HG02973 (cell line): Measurements from ENCODE around the gene ABHD18.
"Not testable (repeated sequence)": the region's sequence is repeated elsewhere in the genome, so short reads cannot be mapped to it uniquely, and the experiment has no call there.

Experiments used
- ATAC-seq: cut with Tn5 transposase; IDR thresholded peaks from one replicate; pipeline ENCODE4 v1.9.1; 2021; ENCODE audit warnings: moderate library complexity; ENCODE audit not compliant: unreplicated experiment

ABHD18 gene

DNA sequence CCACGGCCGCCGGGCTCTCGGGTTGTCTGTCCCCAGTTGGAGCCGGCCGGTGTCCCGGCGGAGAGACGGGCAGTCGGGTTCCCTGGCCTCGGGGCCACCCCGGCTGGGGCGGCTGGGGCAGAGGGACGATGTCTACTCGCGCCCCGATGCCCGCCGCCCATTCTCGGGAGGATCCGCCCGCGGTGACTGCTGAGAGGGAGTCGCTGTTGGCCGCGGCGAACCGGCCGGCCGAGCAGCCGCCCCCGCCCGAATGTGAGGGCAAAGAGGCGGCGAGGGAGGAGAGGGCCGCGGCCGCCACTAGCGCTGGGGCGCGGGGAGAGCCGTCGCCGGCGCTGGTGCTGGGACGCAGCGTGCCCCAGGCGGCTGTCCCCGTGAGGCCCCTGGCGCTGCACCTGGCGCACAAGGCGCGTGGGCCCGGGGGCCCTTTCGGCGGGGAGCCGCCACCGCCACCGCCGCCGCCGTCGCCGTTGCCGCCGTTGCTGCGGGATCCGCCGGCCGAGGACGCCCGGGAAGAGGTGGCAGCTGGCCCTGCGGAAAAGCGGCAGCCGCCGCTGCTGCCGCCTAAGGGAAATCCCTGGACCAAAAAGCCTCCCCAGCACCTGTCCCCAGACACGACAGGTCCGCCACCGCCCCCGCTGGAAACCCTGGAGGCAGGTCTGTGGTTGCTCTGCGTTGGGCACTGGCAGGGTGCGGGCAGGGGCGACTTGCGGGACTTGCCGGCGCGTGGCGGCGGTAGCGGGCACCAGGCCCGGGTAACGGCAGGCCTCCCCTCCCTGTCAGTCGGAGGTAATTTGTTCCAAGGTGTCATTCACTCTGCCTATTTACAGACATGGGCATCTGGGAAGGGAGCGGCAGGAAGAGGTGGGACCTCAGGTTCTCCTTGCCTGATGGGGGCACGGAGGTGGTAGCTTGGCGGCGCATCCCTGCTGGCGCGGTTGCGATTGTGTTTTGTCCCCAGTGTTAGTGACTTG lies 96.6 kb downstream of the ABHD18 start:
- ATAC-seq, result peak; percentile 37

DNA sequence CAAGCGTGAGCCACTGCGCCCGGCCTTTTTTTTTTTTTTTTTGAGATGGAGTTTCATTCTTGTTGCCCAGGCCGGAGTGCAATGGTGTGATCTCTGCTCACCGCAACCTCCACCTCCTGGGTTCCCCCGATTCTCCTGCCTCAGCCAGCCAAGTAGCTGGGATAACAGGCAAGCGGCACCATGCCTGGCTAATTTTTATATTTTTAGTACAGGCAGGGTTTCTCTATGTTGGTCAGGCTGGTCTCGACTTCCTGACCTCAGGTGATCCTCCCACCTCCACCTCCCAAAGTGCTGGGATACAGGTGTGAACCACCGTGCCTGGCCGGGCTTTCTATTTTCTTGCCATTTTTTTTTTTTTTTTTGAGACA lies 101.2 kb downstream of the ABHD18 start:
- ATAC-seq, result not testable (repeated sequence)

DNA sequence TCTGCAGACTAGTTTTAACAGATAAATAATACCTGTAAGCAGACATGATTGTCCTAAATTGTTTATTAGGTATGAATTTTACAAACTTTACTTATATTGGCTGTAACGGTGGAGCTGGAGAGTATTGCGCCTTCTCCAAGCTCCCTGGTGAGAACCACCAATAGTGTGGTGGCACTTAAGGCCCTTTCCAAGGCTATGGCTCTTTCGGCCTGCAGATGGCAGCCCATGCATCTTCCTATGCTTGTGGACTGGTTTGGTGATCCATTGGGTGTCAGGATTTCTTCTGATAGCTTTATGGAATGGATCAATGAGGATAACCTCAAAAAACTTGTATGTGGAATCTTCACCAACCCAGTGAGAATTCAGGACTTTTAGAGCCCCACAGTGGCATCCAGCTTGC lies 103.7 kb downstream of the ABHD18 start:
- no peak for ATAC-seq

DNA sequence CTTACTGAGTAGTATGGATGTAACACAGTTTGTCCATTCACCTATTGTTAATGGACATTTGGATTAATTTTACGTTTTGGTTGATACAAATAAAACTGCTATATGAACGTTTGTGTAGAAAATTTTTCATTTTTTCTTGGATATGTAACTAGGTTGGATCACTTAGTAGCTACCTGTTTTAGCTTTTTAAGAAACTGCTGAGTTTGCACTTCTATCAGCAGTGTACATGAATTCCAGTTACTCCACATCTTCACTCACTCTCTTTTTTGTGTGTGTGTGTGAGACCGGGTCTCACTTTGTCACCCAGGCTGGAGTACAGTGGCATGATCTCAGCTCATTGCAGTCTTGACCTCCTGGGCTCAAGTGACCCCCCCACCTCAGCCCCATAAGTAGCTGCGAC lies 111.3 kb downstream of the ABHD18 start:
- ATAC-seq, result no peak
